GM18508 (cell line): ENCODE data around the gene USP35.

Experiments used
- ATAC-seq: cut with Tn5 transposase; IDR thresholded peaks from one replicate; pipeline ENCODE4 v1.9.1; 2021; ENCODE audit warnings: moderate number of reproducible peaks; ENCODE audit not compliant: insufficient read depth, unreplicated experiment

The USP35 gene

DNA sequence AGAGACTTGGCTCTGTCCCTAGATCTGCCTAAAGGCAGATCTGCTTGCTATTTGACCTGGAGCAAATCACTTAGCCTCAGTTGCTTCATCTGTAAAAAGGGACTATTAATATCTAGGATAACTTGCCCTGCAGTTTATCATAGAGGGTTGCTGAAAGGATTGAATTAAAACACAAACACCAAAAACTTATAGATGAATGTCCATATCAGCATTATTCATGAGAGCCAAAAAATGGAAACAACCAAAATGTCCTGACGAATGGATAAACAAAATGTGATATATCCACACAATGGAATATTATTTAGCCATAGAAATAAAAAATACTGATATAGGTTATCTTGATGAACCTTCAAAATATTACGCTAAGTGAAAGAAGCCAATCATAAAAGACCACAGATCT is 67.2 kb downstream of the USP35 start:
- ATAC-seq, result no peak

DNA sequence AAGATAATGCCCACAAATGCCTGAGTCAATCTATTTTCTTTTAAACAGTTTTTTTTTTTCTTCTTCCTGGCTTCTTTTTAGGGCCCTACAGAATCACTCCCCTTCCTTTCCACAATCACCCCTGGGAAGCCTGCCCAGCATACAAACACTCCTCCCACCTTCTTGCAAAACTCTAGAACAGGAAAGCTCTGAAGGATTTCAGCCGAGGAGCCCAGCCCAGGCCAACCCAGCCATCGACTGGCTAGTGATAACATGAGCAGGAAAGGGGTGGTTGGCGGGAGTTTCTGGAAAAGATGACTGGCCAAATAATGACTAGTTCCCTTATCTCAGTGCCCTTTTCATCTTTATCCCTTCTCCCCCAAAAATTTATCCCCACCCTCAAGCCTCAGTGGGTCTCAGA is 68.2 kb downstream of the USP35 start:
- ATAC-seq, result no peak

DNA sequence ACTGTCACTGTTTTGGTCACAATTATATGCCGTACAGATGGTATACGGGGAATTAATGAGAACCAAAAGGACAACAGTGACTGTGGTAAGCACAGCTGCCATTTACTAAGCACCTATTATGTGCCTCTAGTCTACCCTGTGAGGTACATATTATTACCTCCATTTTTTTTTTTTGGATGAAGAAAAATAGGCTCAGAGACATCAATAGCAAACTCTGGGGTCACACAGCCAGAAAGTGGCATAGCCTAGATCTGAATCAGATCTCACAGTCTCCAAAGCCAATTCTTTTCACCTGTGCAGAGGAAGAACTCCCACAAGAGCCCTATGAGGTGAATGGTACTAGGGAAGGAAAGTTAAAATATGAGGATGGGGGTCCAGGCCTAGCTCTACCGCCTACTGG is 68.9 kb downstream of the USP35 start:
- no peak for ATAC-seq

DNA sequence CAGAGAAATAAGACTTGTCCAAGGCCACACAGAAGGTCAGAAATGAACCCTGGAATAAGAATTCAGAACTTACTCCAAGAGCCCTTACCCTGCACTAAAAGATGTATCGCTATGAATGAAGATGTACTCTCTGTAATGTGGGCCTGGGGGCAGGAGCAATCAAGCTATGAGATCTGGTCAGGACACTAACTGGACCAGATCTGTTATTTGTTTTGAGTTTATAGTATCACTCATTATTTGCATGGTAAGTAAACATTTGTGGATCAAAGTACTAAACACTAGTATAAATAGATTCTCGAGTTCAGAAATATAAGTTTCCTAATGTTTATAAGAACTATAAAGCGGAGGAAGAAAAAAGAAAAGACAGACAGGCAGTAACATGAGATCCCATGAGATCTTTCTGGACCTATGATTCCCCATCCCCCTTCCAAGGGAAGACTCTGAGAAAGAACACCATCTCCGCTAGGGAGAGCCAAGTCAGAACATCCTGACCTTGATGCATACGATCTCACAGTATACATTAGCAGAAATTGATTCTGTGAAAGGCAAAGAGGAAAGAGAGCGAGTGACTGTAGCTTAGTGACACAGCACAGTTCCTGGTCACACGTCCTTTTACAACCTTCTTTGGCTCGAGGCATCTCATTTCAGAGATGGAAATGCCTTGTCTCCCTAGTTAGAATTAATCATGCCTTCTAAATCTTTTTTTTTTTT is 71.2 kb downstream of the USP35 start:
- ATAC-seq, result no peak

- ATAC-seq, result no peak
Observed at GRCh38 chr11:78261367-78261766, 72.6 kb downstream of the USP35 start.

DNA sequence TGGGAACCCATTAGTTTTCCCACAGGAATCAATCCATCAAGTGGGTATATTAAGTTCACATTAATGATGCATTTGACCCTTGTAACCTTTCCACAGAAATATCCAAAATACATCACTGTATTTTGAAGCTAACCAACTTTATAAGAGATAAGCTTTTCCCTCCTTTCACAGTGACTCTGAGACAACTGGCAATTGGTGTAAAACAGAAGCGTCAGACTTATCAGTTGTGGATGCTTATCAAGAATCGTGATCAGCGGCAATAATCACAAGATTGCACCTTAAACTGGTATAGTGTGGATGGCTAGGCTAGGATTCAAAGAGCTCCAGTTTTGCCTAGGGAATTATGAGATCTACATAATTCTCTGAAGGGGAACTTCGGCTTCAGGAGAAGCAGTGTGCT is 73.1 kb downstream of the USP35 start:
- ATAC-seq, result no peak

DNA sequence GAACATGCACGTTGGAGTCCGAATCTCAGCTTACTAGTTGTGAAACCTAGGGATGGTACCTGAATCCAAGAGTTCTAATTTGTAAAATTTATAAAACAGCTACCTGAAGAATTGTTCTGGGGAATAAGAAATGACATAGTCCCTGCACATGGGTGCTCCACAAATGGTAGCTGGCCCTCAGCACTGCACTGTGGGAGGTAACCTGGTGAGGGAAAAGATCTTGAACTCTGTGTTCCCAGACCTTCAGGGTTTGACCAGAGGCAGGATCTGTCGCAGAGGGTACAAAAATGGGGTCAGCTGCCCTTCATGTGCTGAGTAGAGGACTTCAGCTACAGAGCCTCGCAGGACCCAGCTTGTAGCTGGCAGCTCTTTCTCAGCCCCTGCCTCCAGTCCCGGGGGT is 73.5 kb downstream of the USP35 start:
- no peak for ATAC-seq

- no peak for ATAC-seq
Observed at GRCh38 chr11:78262691-78263090, 74.0 kb downstream of the USP35 start.
